GM19438 (cell line): ENCODE results near the gene TAB3.

Source experiments
- ATAC-seq: cut with Tn5 transposase; IDR thresholded peaks from one replicate; pipeline ENCODE4 v1.9.1; 2021; ENCODE audit warnings: low read depth; ENCODE audit not compliant: unreplicated experiment

The TAB3 gene

GRCh38 chrX:30781711-30782444 is 107.2 kb downstream of the TAB3 start:
- no peak for ATAC-seq

GRCh38 chrX:30779453-30780030 is 109.5 kb downstream of the TAB3 start:
- no peak for ATAC-seq

GRCh38 chrX:30777575-30777974 is 111.5 kb downstream of the TAB3 start:
- ATAC-seq, result no peak
